ENCODE data around the gene CATSPERZ. TPM values are rescaled to one million over a fixed set of nuclear protein-coding genes. Genes with fewer than 3 reads are reported as not detected.

The CATSPERZ gene
- total RNA-seq, 1 donor from 2014 or later, result 1.0 TPM

- no peak for DNase-seq (ENCODE audit: low spot score)
- no peak for TF ChIP-seq CTCF (IDR thresholded peaks at IDR 0.05)
- Mint-ChIP-seq H3K27me3 (ENCODE audit: low read depth) (no peaks in the 10 kb centered on the region), H3K4me1 (ENCODE audit: low read depth) (peaks cover 21% of the 10 kb centered on the region), H3K27ac (ENCODE audit: unreplicated experiment) (no peak overlapping the region), H3K36me3 (ENCODE audit: low read depth) (peaks cover 26% of the 10 kb centered on the region), H3K9me3 (ENCODE audit: low read depth) (no peaks in the 10 kb centered on the region), H3K4me3 (ENCODE audit: unreplicated experiment) (no peak overlapping the region)
Observed at GRCh38 chr11:64264371-64264852, 35.7 kb upstream of the CATSPERZ start.

GRCh38 chr11:64265176-64266160 is 34.7 kb upstream of the CATSPERZ start:
- Mint-ChIP-seq H3K9me3 (ENCODE audit: low read depth) (no peaks in the 10 kb centered on the region), H3K27ac (ENCODE audit: unreplicated experiment) (no peak overlapping the region), H3K36me3 (ENCODE audit: low read depth) (peaks cover 17% of the 10 kb centered on the region), H3K27me3 (ENCODE audit: low read depth) (no peaks in the 10 kb centered on the region), H3K4me3 (ENCODE audit: unreplicated experiment) (no peak overlapping the region), H3K4me1 (ENCODE audit: low read depth) (peaks cover 21% of the 10 kb centered on the region)
- DNase-seq (ENCODE audit: low spot score), result no peak
- TF ChIP-seq CTCF (IDR thresholded peaks at IDR 0.05), result no peak

GRCh38 chr11:64266339-64266738 is 33.8 kb upstream of the CATSPERZ start:
- Mint-ChIP-seq H3K4me1 (ENCODE audit: low read depth) (peaks cover 21% of the 10 kb centered on the region), H3K27me3 (ENCODE audit: low read depth) (no peaks in the 10 kb centered on the region), H3K9me3 (ENCODE audit: low read depth) (no peaks in the 10 kb centered on the region), H3K36me3 (ENCODE audit: low read depth) (peaks cover 17% of the 10 kb centered on the region), H3K4me3 (ENCODE audit: unreplicated experiment) (no peak overlapping the region), H3K27ac (ENCODE audit: unreplicated experiment) (no peak overlapping the region)
- TF ChIP-seq CTCF (IDR thresholded peaks at IDR 0.05), result no peak
- DNase-seq (ENCODE audit: low spot score), result no peak

- Mint-ChIP-seq H3K4me3 (ENCODE audit: unreplicated experiment) (no peak overlapping the region), H3K27ac (ENCODE audit: unreplicated experiment) (peak overlapping the region; percentile 99), H3K4me1 (ENCODE audit: low read depth) (peaks cover 29% of the 10 kb centered on the region), H3K27me3 (ENCODE audit: low read depth) (no peaks in the 10 kb centered on the region), H3K36me3 (ENCODE audit: low read depth) (peaks cover 14% of the 10 kb centered on the region), H3K9me3 (ENCODE audit: low read depth) (no peaks in the 10 kb centered on the region)
- no peak for TF ChIP-seq CTCF (IDR thresholded peaks at IDR 0.05)
- no peak for DNase-seq (ENCODE audit: low spot score)
Observed at GRCh38 chr11:64267207-64267945, 32.8 kb upstream of the CATSPERZ start.
